ENCODE measurements around the gene KIF26B. TPM values are rescaled to one million over a fixed set of nuclear protein-coding genes. Genes with fewer than 3 reads are reported as not detected.
A peak's percentile ranks its signal among the peaks of the same experiment; 100 is the strongest.

The KIF26B gene
- polyA plus RNA-seq, 1 of the 3 experiments (the other 2 are of a cell fraction), result 2.6 TPM

DNA sequence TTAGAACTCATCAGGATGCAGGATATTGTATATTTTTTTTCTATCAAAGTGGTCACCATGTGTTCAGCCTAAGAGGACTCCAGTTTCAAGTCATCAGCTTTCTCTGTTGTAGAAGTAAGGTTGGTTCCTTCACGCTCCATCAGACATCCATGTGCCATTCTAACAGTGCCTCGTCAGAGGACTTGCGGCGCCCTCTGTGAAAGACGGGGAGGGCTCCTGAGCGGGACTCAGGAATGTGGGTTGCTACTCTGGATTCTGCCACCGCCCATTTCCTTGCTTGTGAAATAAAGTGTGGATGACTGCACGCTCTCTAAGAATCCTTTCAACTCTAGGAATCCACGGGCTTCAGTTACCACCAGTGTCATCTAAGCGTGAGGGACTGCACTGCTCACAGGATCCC lies 593.5 kb downstream of the KIF26B start:
- Histone ChIP-seq H3K36me3 (replicated peaks in 1 of 2; ENCODE audit: control insufficient read depth in 1 of 2, insufficient read depth in 2 of 2, low read length in 1 of 2) (peaks cover 0 to 8% of the 10 kb centered on the region in 2 experiments), H3K4me1 (ENCODE audit: control insufficient read depth in 1 of 2, insufficient read depth in 2 of 2, low read depth in 1 of 2, low read length in 1 of 2) (peaks cover under 1 to 33% of the 10 kb centered on the region in 2 experiments; a peak in 2 of 4 replicates), H3K4me3 (ENCODE audit: low read depth in 2 of 2, low read length in 1 of 2) (no peak overlapping the region), H2AFZ (ENCODE audit: low read depth) (no peak overlapping the region), H3K9me2 (no peaks in the 10 kb centered on the region), H3F3A (replicated peaks; ENCODE audit: insufficient read depth) (no peaks in the 10 kb centered on the region), H3K9ac (no peak overlapping the region), H3K27ac (ENCODE audit: low read depth in 2 of 2, low read length in 1 of 2) (peak overlapping the region in 1 of 2 experiments; percentile 97; a peak in 2 of 4 replicates), H3K79me2 (ENCODE audit: insufficient read depth) (no peaks in the 10 kb centered on the region), H3K9me3 (no peaks in the 10 kb centered on the region), H4K20me1 (ENCODE audit: insufficient read depth) (no peaks in the 10 kb centered on the region), H3K27me3 (ENCODE audit: insufficient read depth) (no peaks in the 10 kb centered on the region), H3K4me2 (no peak overlapping the region)
- 80% methylated on average over 10 of the region's 10 CpGs for WGBS (ENCODE audit: low lambda C conversion rate)
- ChIA-PET POLR2A (no interaction called here), CTCF (interaction anchor here (1.0 kb wide), 1 partner anchor 17 kb away, joined by 4 read pairs; no protein-coding TSS in a partner anchor)
- TF ChIP-seq NFIC (IDR thresholded peaks at IDR 0.05; ENCODE audit: borderline replicate concordance) (no peak), POLR2AphosphoS5 (IDR thresholded peaks at IDR 0.05; ENCODE audit: low read depth, low read length) (no peak)
- TF ChIP-seq, protein P1, sequence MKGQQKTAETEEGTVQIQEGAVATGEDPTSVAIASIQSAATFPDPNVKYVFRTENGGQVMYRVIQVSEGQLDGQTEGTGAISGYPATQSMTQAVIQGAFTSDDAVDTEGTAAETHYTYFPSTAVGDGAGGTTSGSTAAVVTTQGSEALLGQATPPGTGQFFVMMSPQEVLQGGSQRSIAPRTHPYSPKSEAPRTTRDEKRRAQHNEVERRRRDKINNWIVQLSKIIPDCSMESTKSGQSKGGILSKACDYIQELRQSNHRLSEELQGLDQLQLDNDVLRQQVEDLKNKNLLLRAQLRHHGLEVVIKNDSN (IDR thresholded peaks at IDR 0.05; ENCODE audit: borderline replicate concordance, low read depth), result no peak
- TF ChIP-seq, protein P2, sequence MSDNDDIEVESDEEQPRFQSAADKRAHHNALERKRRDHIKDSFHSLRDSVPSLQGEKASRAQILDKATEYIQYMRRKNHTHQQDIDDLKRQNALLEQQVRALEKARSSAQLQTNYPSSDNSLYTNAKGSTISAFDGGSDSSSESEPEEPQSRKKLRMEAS (IDR thresholded peaks at IDR 0.05; ENCODE audit: low read depth), result no peak
- TF ChIP-seq, protein P3, sequence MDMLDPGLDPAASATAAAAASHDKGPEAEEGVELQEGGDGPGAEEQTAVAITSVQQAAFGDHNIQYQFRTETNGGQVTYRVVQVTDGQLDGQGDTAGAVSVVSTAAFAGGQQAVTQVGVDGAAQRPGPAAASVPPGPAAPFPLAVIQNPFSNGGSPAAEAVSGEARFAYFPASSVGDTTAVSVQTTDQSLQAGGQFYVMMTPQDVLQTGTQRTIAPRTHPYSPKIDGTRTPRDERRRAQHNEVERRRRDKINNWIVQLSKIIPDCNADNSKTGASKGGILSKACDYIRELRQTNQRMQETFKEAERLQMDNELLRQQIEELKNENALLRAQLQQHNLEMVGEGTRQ (IDR thresholded peaks at IDR 0.05; ENCODE audit: borderline replicate concordance, low read depth, low read length), result no peak
- DNase-seq, result no peak

DNA sequence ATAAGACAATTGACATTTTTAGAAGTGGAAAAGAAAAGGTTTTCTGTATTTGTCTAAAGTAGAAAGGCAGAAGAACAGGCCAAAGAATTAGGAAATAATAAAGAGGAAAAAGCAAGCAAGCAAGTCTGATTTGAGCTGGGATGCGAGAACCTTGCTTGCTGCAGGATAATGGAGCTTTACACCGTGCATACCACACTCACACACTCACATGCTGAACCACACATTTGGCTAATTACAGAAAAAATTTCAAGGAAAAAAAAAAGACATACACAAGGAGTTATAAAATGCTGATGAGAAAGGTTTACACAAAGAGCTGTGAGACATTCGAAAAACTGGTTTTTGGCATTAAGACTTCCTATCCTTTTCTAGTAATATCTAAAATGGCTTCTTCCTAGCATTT lies 593.9 kb downstream of the KIF26B start:
- Histone ChIP-seq H3K4me2 (no peak overlapping the region), H3K27ac (ENCODE audit: low read depth in 2 of 2, low read length in 1 of 2) (peak overlapping the region in 1 of 2 experiments; percentile 97; a peak in 2 of 4 replicates), H3K79me2 (ENCODE audit: insufficient read depth) (no peaks in the 10 kb centered on the region), H3K9ac (no peak overlapping the region), H3K9me3 (no peaks in the 10 kb centered on the region), H3F3A (replicated peaks; ENCODE audit: insufficient read depth) (no peaks in the 10 kb centered on the region), H3K9me2 (no peaks in the 10 kb centered on the region), H3K4me3 (ENCODE audit: low read depth in 2 of 2, low read length in 1 of 2) (no peak overlapping the region), H3K27me3 (ENCODE audit: insufficient read depth) (no peaks in the 10 kb centered on the region), H3K36me3 (replicated peaks in 1 of 2; ENCODE audit: control insufficient read depth in 1 of 2, insufficient read depth in 2 of 2, low read length in 1 of 2) (peaks cover 0 to 6% of the 10 kb centered on the region in 2 experiments), H2AFZ (ENCODE audit: low read depth) (no peak overlapping the region), H3K4me1 (ENCODE audit: control insufficient read depth in 1 of 2, insufficient read depth in 2 of 2, low read depth in 1 of 2, low read length in 1 of 2) (peaks cover 0 to 37% of the 10 kb centered on the region in 2 experiments; a peak in 2 of 4 replicates), H4K20me1 (ENCODE audit: insufficient read depth) (no peaks in the 10 kb centered on the region)
- ChIA-PET POLR2A (no interaction called here), CTCF (interaction anchor here (1.0 kb wide), 1 partner anchor 16 kb away, joined by 4 read pairs; no protein-coding TSS in a partner anchor)
- 96% methylated on average over 3 of the region's 3 CpGs for WGBS (ENCODE audit: low lambda C conversion rate)
- DNase-seq, result no peak
- TF ChIP-seq MEF2A (IDR thresholded peaks at IDR 0.05; ENCODE audit: borderline replicate concordance, low read depth), result no peak

DNA sequence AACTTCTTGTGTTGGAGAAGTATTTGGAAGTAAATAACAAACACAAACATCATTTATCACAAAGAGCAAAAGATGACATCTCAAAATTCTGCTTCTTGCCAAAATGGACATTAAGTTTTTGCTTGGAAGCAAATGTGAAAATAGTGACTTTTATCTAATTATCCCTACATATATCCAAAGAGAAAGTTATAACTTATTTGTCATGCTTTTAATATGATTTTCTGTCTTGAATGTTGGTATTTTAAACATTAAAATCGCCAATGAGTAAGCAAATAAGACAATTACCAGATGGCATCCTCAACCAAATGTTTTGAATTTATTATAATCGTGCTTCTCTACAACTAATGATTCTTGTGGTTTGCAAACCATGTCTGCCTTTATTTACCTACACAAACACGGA lies 594.3 kb downstream of the KIF26B start:
- Histone ChIP-seq H3F3A (replicated peaks; ENCODE audit: insufficient read depth) (no peaks in the 10 kb centered on the region), H3K4me1 (ENCODE audit: control insufficient read depth in 1 of 2, insufficient read depth in 2 of 2, low read depth in 1 of 2, low read length in 1 of 2) (peaks cover 0 to 37% of the 10 kb centered on the region in 2 experiments; a peak in 2 of 4 replicates), H3K4me3 (ENCODE audit: low read depth in 2 of 2, low read length in 1 of 2) (no peak overlapping the region), H2AFZ (ENCODE audit: low read depth) (no peak overlapping the region), H3K9ac (no peak overlapping the region), H4K20me1 (ENCODE audit: insufficient read depth) (no peaks in the 10 kb centered on the region), H3K36me3 (replicated peaks in 1 of 2; ENCODE audit: control insufficient read depth in 1 of 2, insufficient read depth in 2 of 2, low read length in 1 of 2) (peaks cover 0 to 3% of the 10 kb centered on the region in 2 experiments), H3K4me2 (no peak overlapping the region), H3K27me3 (ENCODE audit: insufficient read depth) (no peaks in the 10 kb centered on the region), H3K27ac (ENCODE audit: low read depth in 2 of 2, low read length in 1 of 2) (peak overlapping the region in 1 of 2 experiments; percentile 97; a peak in 2 of 4 replicates), H3K9me3 (no peaks in the 10 kb centered on the region), H3K79me2 (ENCODE audit: insufficient read depth) (no peaks in the 10 kb centered on the region), H3K9me2 (no peaks in the 10 kb centered on the region)
- CTCF ChIA-PET, result interaction anchor here (1.0 kb wide), 1 partner anchor 16 kb away, joined by 4 read pairs; no protein-coding TSS in a partner anchor
- 40% methylated on average over 3 of the region's 3 CpGs for WGBS (ENCODE audit: low lambda C conversion rate)
- no peak for DNase-seq
- TF ChIP-seq, protein P4, sequence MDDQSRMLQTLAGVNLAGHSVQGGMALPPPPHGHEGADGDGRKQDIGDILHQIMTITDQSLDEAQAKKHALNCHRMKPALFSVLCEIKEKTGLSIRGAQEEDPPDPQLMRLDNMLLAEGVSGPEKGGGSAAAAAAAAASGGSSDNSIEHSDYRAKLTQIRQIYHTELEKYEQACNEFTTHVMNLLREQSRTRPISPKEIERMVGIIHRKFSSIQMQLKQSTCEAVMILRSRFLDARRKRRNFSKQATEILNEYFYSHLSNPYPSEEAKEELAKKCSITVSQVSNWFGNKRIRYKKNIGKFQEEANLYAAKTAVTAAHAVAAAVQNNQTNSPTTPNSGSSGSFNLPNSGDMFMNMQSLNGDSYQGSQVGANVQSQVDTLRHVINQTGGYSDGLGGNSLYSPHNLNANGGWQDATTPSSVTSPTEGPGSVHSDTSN (IDR thresholded peaks at IDR 0.05), result no peak
- no peak for TF ChIP-seq MEF2A (IDR thresholded peaks at IDR 0.05; ENCODE audit: borderline replicate concordance, low read depth)
- peak; percentile 16; the same call in 1 of the 2 replicates for TF ChIP-seq POLR2AphosphoS5 (IDR thresholded peaks at IDR 0.05; ENCODE audit: low read depth, low read length)
- TF ChIP-seq EP300 (IDR thresholded peaks at IDR 0.05; ENCODE audit: borderline replicate concordance in 1 of 2, low read depth in 1 of 2, low read length in 1 of 2), result peak in 1 of 2 experiments; percentile 49; a peak in 2 of 4 replicates
- TF ChIP-seq TCF12 (IDR thresholded peaks at IDR 0.05), result peak; percentile 29; the same call in 1 of the 2 replicates
- POLR2A ChIA-PET, result no interaction called here

Measured in SK-N-SH (cell line).